ENCODE results near the gene RAB11FIP2.

The RAB11FIP2 gene

GRCh38 chr10:117983961-117984360 lies 62.8 kb downstream of the RAB11FIP2 start:
- Histone ChIP-seq H3K27me3 (replicated peaks; ENCODE audit: control insufficient read depth, insufficient read depth, low read length) (no peaks in the 10 kb centered on the region), H3K36me3 (ENCODE audit: control insufficient read depth, insufficient read depth, low read length) (no peaks in the 10 kb centered on the region), H3K4me3 (replicated peaks; ENCODE audit: low read depth, low read length) (no peak overlapping the region)
- no peak for TF ChIP-seq CTCF (IDR thresholded peaks at IDR 0.05; ENCODE audit: insufficient read depth, low read length, poor library complexity, severe bottlenecking)
- no peak for DNase-seq (ENCODE audit: extremely low read depth, insufficient read length)

GRCh38 chr10:117980755-117981702 lies 65.7 kb downstream of the RAB11FIP2 start:
- DNase-seq (ENCODE audit: extremely low read depth, insufficient read length): no peak
- H3K36me3 ChIP-seq (ENCODE audit: control insufficient read depth, insufficient read depth, low read length): no peaks in the 10 kb centered on the region
- TF ChIP-seq CTCF (IDR thresholded peaks at IDR 0.05; ENCODE audit: insufficient read depth, low read length, poor library complexity, severe bottlenecking): no peak
- H3K4me3 ChIP-seq (replicated peaks; ENCODE audit: low read depth, low read length): no peak overlapping the region
- no peaks in the 10 kb centered on the region for H3K27me3 ChIP-seq (replicated peaks; ENCODE audit: control insufficient read depth, insufficient read depth, low read length)

- no peak overlapping the region for H3K4me3 ChIP-seq (replicated peaks; ENCODE audit: low read depth, low read length)
- no peak for DNase-seq (ENCODE audit: extremely low read depth, insufficient read length)
- H3K36me3 ChIP-seq (ENCODE audit: control insufficient read depth, insufficient read depth, low read length): no peaks in the 10 kb centered on the region
- H3K27me3 ChIP-seq (replicated peaks; ENCODE audit: control insufficient read depth, insufficient read depth, low read length): no peaks in the 10 kb centered on the region
- no peak for TF ChIP-seq CTCF (IDR thresholded peaks at IDR 0.05; ENCODE audit: insufficient read depth, low read length, poor library complexity, severe bottlenecking)
These were observed 66.5 kb downstream of the RAB11FIP2 start for GRCh38 chr10:117980216-117980615.

GRCh38 chr10:117972168-117972837 lies 74.4 kb downstream of the RAB11FIP2 start:
- Histone ChIP-seq H3K27me3 (replicated peaks; ENCODE audit: control insufficient read depth, insufficient read depth, low read length) (no peaks in the 10 kb centered on the region), H3K36me3 (ENCODE audit: control insufficient read depth, insufficient read depth, low read length) (no peaks in the 10 kb centered on the region), H3K4me3 (replicated peaks; ENCODE audit: low read depth, low read length) (no peak overlapping the region)
- TF ChIP-seq CTCF (IDR thresholded peaks at IDR 0.05; ENCODE audit: insufficient read depth, low read length, poor library complexity, severe bottlenecking): no peak
- no peak for DNase-seq (ENCODE audit: extremely low read depth, insufficient read length)

DNA sequence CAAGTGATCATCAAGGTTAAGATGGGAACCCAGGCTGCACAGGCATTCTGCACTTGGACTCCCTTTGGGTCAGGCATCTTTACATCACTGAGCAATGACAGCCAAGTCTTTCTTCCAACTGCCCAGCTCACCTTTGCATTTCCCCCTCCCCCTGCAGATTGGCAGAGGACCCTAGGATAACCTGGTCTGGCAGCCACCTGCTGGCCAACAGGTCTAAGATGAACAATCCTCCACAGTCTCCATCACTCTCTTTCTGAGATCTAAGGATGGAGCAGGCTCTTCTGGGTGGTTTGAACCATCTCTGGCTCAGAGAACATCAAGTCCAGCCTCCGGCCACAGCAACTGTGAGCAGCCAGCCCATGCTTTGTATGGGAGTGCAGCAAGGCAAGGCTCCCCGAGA lies 75.8 kb downstream of the RAB11FIP2 start:
- no peaks in the 10 kb centered on the region for H3K27me3 ChIP-seq (replicated peaks; ENCODE audit: control insufficient read depth, insufficient read depth, low read length)
- DNase-seq (ENCODE audit: extremely low read depth, insufficient read length): no peak
- H3K4me3 ChIP-seq (replicated peaks; ENCODE audit: low read depth, low read length): no peak overlapping the region
- TF ChIP-seq CTCF (IDR thresholded peaks at IDR 0.05; ENCODE audit: insufficient read depth, low read length, poor library complexity, severe bottlenecking): no peak
- H3K36me3 ChIP-seq (ENCODE audit: control insufficient read depth, insufficient read depth, low read length): no peaks in the 10 kb centered on the region

Measured in GM06990 (cell line).